SU-DHL-6 (cell line): ENCODE data around the gene TBC1D10A.

Source experiments
- CTCF ChIP-seq: fragments of 200-600 bp; sonication (generic); IDR thresholded peaks from one replicate; pipeline ENCODE4 v1.5.1; 2017; ENCODE audit warnings: antibody characterized with exemption, mild to moderate bottlenecking, low read length, moderate library complexity; ENCODE audit not compliant: insufficient read depth, poor library complexity, severe bottlenecking
- EZH2phosphoT487 ChIP-seq: fragments of 200-600 bp; sonication (generic), shearing (Covaris generic); conservative IDR thresholded peaks from 2 replicates; pipeline ENCODE4 v1.6.1; 2018; ENCODE audit warnings: mild to moderate bottlenecking, antibody characterized with exemption, low read length, moderate library complexity, mixed read lengths

- TF ChIP-seq EZH2phosphoT487: no peak
- no peak for TF ChIP-seq CTCF
Measured at GRCh38 chr22:30344447-30345200, 17.9 kb upstream of the TBC1D10A start.
